Activated T-helper 17 cell treated with anti-CD3 and anti-CD28 coated beads, Interleukin-2, amount 50 U/mL, for 72 hours (primary cell): ENCODE results near the gene RMND5A. TPM values are rescaled to one million over a fixed set of nuclear protein-coding genes. Genes with fewer than 3 reads are reported as not detected.
"Not testable (repeated sequence)": the region's sequence is repeated elsewhere in the genome, so short reads cannot be mapped to it uniquely, and the experiment has no call there.

Experiments
- ATAC-seq: fragments of 150-1000 bp; cut with Tn5 transposase; replicated peaks from 2 replicates; pipeline ENCODE4 v1.10.0; 2021; ENCODE audit warnings: mild to moderate bottlenecking, moderate library complexity
- H3K27ac Mint-ChIP-seq: one replicate; pipeline ENCODE4 v1.8.0; 2022; ENCODE audit warnings: mixed read lengths
- H3K27me3 Mint-ChIP-seq: one replicate; pipeline ENCODE4 v1.8.0; 2022; ENCODE audit warnings: mixed read lengths
- H3K36me3 Mint-ChIP-seq: one replicate; pipeline ENCODE4 v1.8.0; 2022; ENCODE audit warnings: low read depth, mild to moderate bottlenecking, mixed read lengths
- H3K4me1 Mint-ChIP-seq: one replicate; pipeline ENCODE4 v1.8.0; 2022; ENCODE audit warnings: mixed read lengths
- H3K4me3 Mint-ChIP-seq: one replicate; pipeline ENCODE4 v1.8.0; 2022; ENCODE audit warnings: mild to moderate bottlenecking, mixed read lengths
- H3K9me3 Mint-ChIP-seq: one replicate; pipeline ENCODE4 v1.8.0; 2022; ENCODE audit warnings: mixed read lengths
- total RNA-seq, 2 donors: library from RNA; stranded (reverse); gene quantifications; one replicate each; pipeline ENCODE4 v1.2.3, GENCODE V29; 2022

RMND5A gene
- 10 to 100 TPM; 17.4 to 27.6 TPM for total RNA-seq

- not testable (repeated sequence) for H3K9me3 Mint-ChIP-seq, H3K36me3 Mint-ChIP-seq, H3K4me1 Mint-ChIP-seq, H3K27me3 Mint-ChIP-seq
- Mint-ChIP-seq H3K27ac (peak within 1 kb of the TSS; percentile 56), H3K4me3 (peak within 1 kb of the TSS; percentile 82)
- peak; percentile 95 for ATAC-seq
Observed at GRCh38 chr2:86719637-86720539, at the start of gene RMND5A. Gene RMND5A (plus strand): TSS chr2:86720291. CDS start chr2:86720668, 377 bp downstream.

GRCh38 chr2:86671337-86671981 is 48.6 kb upstream of the RMND5A start:
- H3K27ac Mint-ChIP-seq: no peak overlapping the region
- no peak overlapping the region for H3K4me3 Mint-ChIP-seq
- H3K27me3 Mint-ChIP-seq: no peaks in the 10 kb centered on the region
- no peaks in the 10 kb centered on the region for H3K9me3 Mint-ChIP-seq
- no peaks in the 10 kb centered on the region for H3K36me3 Mint-ChIP-seq
- H3K4me1 Mint-ChIP-seq: no peaks in the 10 kb centered on the region
- no peak for ATAC-seq

GRCh38 chr2:86672027-86672545 is 48.0 kb upstream of the RMND5A start:
- Mint-ChIP-seq H3K4me3 (no peak overlapping the region), H3K36me3 (no peaks in the 10 kb centered on the region), H3K9me3 (no peaks in the 10 kb centered on the region), H3K27ac (no peak overlapping the region), H3K4me1 (no peaks in the 10 kb centered on the region), H3K27me3 (no peaks in the 10 kb centered on the region)
- no peak for ATAC-seq

- Mint-ChIP-seq H3K9me3 (no peaks in the 10 kb centered on the region), H3K36me3 (no peaks in the 10 kb centered on the region), H3K27ac (no peak overlapping the region), H3K4me3 (no peak overlapping the region), H3K27me3 (no peaks in the 10 kb centered on the region), H3K4me1 (no peaks in the 10 kb centered on the region)
- no peak for ATAC-seq
Observed at GRCh38 chr2:86673011-86673410, 47.1 kb upstream of the RMND5A start.

GRCh38 chr2:86673986-86674670 is 46.0 kb upstream of the RMND5A start:
- H3K27me3 Mint-ChIP-seq: no peaks in the 10 kb centered on the region
- H3K36me3 Mint-ChIP-seq: no peaks in the 10 kb centered on the region
- H3K27ac Mint-ChIP-seq: no peak overlapping the region

GRCh38 chr2:86675104-86675503 is 45.0 kb upstream of the RMND5A start:
- H3K27me3 Mint-ChIP-seq: no peaks in the 10 kb centered on the region
- H3K4me1 Mint-ChIP-seq: no peaks in the 10 kb centered on the region
- no peak for ATAC-seq
- no peak overlapping the region for H3K4me3 Mint-ChIP-seq
- H3K9me3 Mint-ChIP-seq: no peaks in the 10 kb centered on the region
- no peaks in the 10 kb centered on the region for H3K36me3 Mint-ChIP-seq
- H3K27ac Mint-ChIP-seq: no peak overlapping the region

More at GRCh38 chr2:86673986-86674670, 46.0 kb upstream of the RMND5A start:
- no peak for ATAC-seq
- Mint-ChIP-seq H3K4me3 (no peak overlapping the region), H3K4me1 (no peaks in the 10 kb centered on the region), H3K9me3 (no peaks in the 10 kb centered on the region)

GRCh38 chr2:86675511-86676015 is 44.5 kb upstream of the RMND5A start:
- no peaks in the 10 kb centered on the region for H3K27me3 Mint-ChIP-seq
- no peak for ATAC-seq
- H3K36me3 Mint-ChIP-seq: no peaks in the 10 kb centered on the region
- H3K4me1 Mint-ChIP-seq: no peaks in the 10 kb centered on the region
- no peaks in the 10 kb centered on the region for H3K9me3 Mint-ChIP-seq
- no peak overlapping the region for H3K4me3 Mint-ChIP-seq
- no peak overlapping the region for H3K27ac Mint-ChIP-seq

GRCh38 chr2:86677816-86678215 is 42.3 kb upstream of the RMND5A start:
- Mint-ChIP-seq H3K4me1 (no peaks in the 10 kb centered on the region), H3K27ac (no peak overlapping the region), H3K9me3 (no peaks in the 10 kb centered on the region), H3K36me3 (no peaks in the 10 kb centered on the region), H3K27me3 (no peaks in the 10 kb centered on the region), H3K4me3 (no peak overlapping the region)
- no peak for ATAC-seq

- no peak for ATAC-seq
- no peak overlapping the region for H3K27ac Mint-ChIP-seq
- H3K9me3 Mint-ChIP-seq: no peaks in the 10 kb centered on the region
- no peaks in the 10 kb centered on the region for H3K36me3 Mint-ChIP-seq
- H3K4me3 Mint-ChIP-seq: no peak overlapping the region
- H3K27me3 Mint-ChIP-seq: no peaks in the 10 kb centered on the region
- H3K4me1 Mint-ChIP-seq: no peaks in the 10 kb centered on the region
Observed at GRCh38 chr2:86679036-86679435, 41.1 kb upstream of the RMND5A start.

GRCh38 chr2:86685351-86685750 is 34.7 kb upstream of the RMND5A start:
- Mint-ChIP-seq H3K36me3 (no peaks in the 10 kb centered on the region), H3K27ac (no peak overlapping the region), H3K4me1 (no peaks in the 10 kb centered on the region), H3K4me3 (no peak overlapping the region), H3K9me3 (no peaks in the 10 kb centered on the region), H3K27me3 (peaks cover 4% of the 10 kb centered on the region)
- no peak for ATAC-seq

- peaks cover 7% of the 10 kb centered on the region for H3K27me3 Mint-ChIP-seq
Observed at GRCh38 chr2:86686460-86686859, 33.6 kb upstream of the RMND5A start.

GRCh38 chr2:86686905-86687304 is 33.2 kb upstream of the RMND5A start:
- no peaks in the 10 kb centered on the region for H3K4me1 Mint-ChIP-seq
- H3K4me3 Mint-ChIP-seq: no peak overlapping the region
- no peaks in the 10 kb centered on the region for H3K9me3 Mint-ChIP-seq
- H3K27me3 Mint-ChIP-seq: peaks cover 7% of the 10 kb centered on the region
- no peak overlapping the region for H3K27ac Mint-ChIP-seq
- no peaks in the 10 kb centered on the region for H3K36me3 Mint-ChIP-seq
- no peak for ATAC-seq

More at GRCh38 chr2:86686460-86686859, 33.6 kb upstream of the RMND5A start:
- Mint-ChIP-seq H3K9me3 (no peaks in the 10 kb centered on the region), H3K4me3 (no peak overlapping the region), H3K36me3 (no peaks in the 10 kb centered on the region), H3K27ac (no peak overlapping the region), H3K4me1 (no peaks in the 10 kb centered on the region)
- no peak for ATAC-seq

GRCh38 chr2:86695053-86695691 is 24.9 kb upstream of the RMND5A start:
- peak overlapping the region; percentile 18 for H3K27ac Mint-ChIP-seq
- peaks cover 4% of the 10 kb centered on the region for H3K27me3 Mint-ChIP-seq
- H3K4me1 Mint-ChIP-seq: peaks cover 8% of the 10 kb centered on the region
- H3K36me3 Mint-ChIP-seq: no peaks in the 10 kb centered on the region
- peak; percentile 80 for ATAC-seq
- H3K9me3 Mint-ChIP-seq: peaks cover 9% of the 10 kb centered on the region
- no peak overlapping the region for H3K4me3 Mint-ChIP-seq

- H3K4me3 Mint-ChIP-seq: peak overlapping the region; percentile 5
- H3K27ac Mint-ChIP-seq: peak overlapping the region; percentile 31
- H3K36me3 Mint-ChIP-seq: no peaks in the 10 kb centered on the region
- peaks cover 3% of the 10 kb centered on the region for H3K27me3 Mint-ChIP-seq
- peaks cover 9% of the 10 kb centered on the region for H3K9me3 Mint-ChIP-seq
- peaks cover 8% of the 10 kb centered on the region for H3K4me1 Mint-ChIP-seq
- no peak for ATAC-seq
Observed at GRCh38 chr2:86697551-86698104, 22.5 kb upstream of the RMND5A start.
